GM12878 (cell line): ENCODE data around the gene SORBS1. TPM values are rescaled to one million over a fixed set of nuclear protein-coding genes. Genes with fewer than 3 reads are reported as not detected.
A peak's percentile ranks its signal among the peaks of the same experiment; 100 is the strongest.

Source experiments
- ATAC-seq: fragments of 200-7000 bp; cut with Tn5 transposase; 3 replicates; pipeline ENCODE4 v1.9.1; 2020; ENCODE audit warnings: mild to moderate bottlenecking, moderate library complexity
- BruUV-seq: library from RNA; stranded (reverse); fragments of 400-500 nt; replicated peaks from 2 replicates; lab custom pipeline; 2021; lab: Mats Ljungman, UMichigan
- CTCF ChIA-PET: fragments of 300-600 bp; sonication (Branson Sonifier 250); formaldehyde crosslinking; extraction: SDS; loops from one replicate; lab custom pipeline; 2021; ENCODE audit warnings: inconsistent platforms; lab: Yijun Ruan, JAX
- POLR2A ChIA-PET: fragments of 350-600 bp; formaldehyde crosslinking; extraction: SDS; loops from one replicate; lab custom pipeline; 2021; ENCODE audit warnings: inconsistent platforms; lab: Charles Lee
- RAD21 ChIA-PET: fragments of 300-600 bp; sonication (Branson Sonifier 250); formaldehyde crosslinking; loops from one replicate; lab custom pipeline; 2023; ENCODE audit warnings: antibody characterized with exemption; ENCODE audit not compliant: unreplicated experiment; lab: Charles Lee
- SMC1A ChIA-PET: fragments of 300-600 bp; sonication (Branson Sonifier 250); formaldehyde crosslinking; loops from one replicate; lab custom pipeline; 2023; ENCODE audit not compliant: unreplicated experiment, uncharacterized antibody; lab: Charles Lee
- DNase-seq: peaks from one replicate; pipeline ENCODE4 v3.0.0-alpha.2; 2011; ENCODE audit warnings: low read depth, low spot score
- FAIRE-seq: peaks from 3 replicates; lab custom pipeline; 2011; peaks lifted over from hg19 to GRCh38; lab: Jason Lieb, UNC
- H2AFZ ChIP-seq: 2 replicates; pipeline ENCODE4 v1.6.0; 2011; ENCODE audit warnings: low read depth, low read length, control low read depth; ENCODE audit not compliant: control insufficient read depth
- H3K27ac ChIP-seq: 2 replicates; pipeline ENCODE4 v1.5.1; 2011; ENCODE audit warnings: control low read depth; ENCODE audit not compliant: control insufficient read depth, insufficient read depth
- H3K27me3 ChIP-seq, 2 experiments: replicated peaks in 1 of 2; 2 replicates each; pipeline versions ENCODE4 v1.6.0 to v1.6.1; 2011; ENCODE audit warnings: low read length in 1 of 2; ENCODE audit not compliant: control insufficient read depth in 2 of 2, insufficient read depth in 2 of 2
- H3K36me3 ChIP-seq, 2 experiments: 2 replicates each; pipeline ENCODE4 v1.5.1; 2011; ENCODE audit warnings: low read length in 1 of 2; ENCODE audit not compliant: control insufficient read depth in 2 of 2, insufficient read depth in 2 of 2
- H3K4me1 ChIP-seq: 2 replicates; pipeline ENCODE4 v1.6.1; 2011; ENCODE audit warnings: mild to moderate bottlenecking, low read length, moderate library complexity, mixed read lengths; ENCODE audit not compliant: control insufficient read depth, insufficient read depth
- H3K4me2 ChIP-seq: 2 replicates; pipeline ENCODE4 v1.6.0; 2011; ENCODE audit warnings: control low read depth; ENCODE audit not compliant: control insufficient read depth, insufficient read depth
- H3K4me3 ChIP-seq: fragments of 200-600 bp; sonication (generic); 2 replicates; pipeline ENCODE4 v1.5.1; 2016
- H3K79me2 ChIP-seq: 2 replicates; pipeline ENCODE4 v1.6.0; 2011; ENCODE audit warnings: low read length; ENCODE audit not compliant: control insufficient read depth, insufficient read depth
- H3K9ac ChIP-seq: 2 replicates; pipeline ENCODE4 v1.8.0; 2011; ENCODE audit warnings: low read length, control low read depth, mixed read lengths; ENCODE audit not compliant: control insufficient read depth, insufficient read depth
- H3K9me3 ChIP-seq: replicated peaks from 3 replicates; pipeline ENCODE4 v1.5.1; 2011; ENCODE audit warnings: mild to moderate bottlenecking, low read length; ENCODE audit not compliant: control insufficient read depth, insufficient read depth
- H4K20me1 ChIP-seq: 2 replicates; pipeline ENCODE4 v1.6.0; 2011; ENCODE audit not compliant: control insufficient read depth, insufficient read depth
- ATF3 ChIP-seq: IDR thresholded peaks from 2 replicates; pipeline ENCODE4 v1.6.1; 2011; ENCODE audit warnings: low read depth, mild to moderate bottlenecking, low read length, moderate library complexity, borderline replicate concordance; ENCODE audit errors: extremely low read depth
- ATF7 ChIP-seq: fragments of 450-650 bp; IDR thresholded peaks from 2 replicates; pipeline ENCODE4 v1.6.1; 2016; ENCODE audit warnings: low read depth, mild to moderate bottlenecking
- CBX3 ChIP-seq: fragments of 200-600 bp; sonication (generic); IDR thresholded peaks from 2 replicates; pipeline ENCODE4 v1.6.1; 2016; ENCODE audit warnings: low read depth, borderline replicate concordance
- CTCF ChIP-seq, 3 experiments: IDR thresholded peaks in 2 of 3; conservative IDR thresholded peaks in 1 of 3; 2 replicates each; pipeline ENCODE4 v1.5.1; 2011; ENCODE audit warnings: low read depth in 3 of 3, low read length in 3 of 3, mild to moderate bottlenecking in 3 of 3, control low read depth in 2 of 3, moderate library complexity in 2 of 3, inconsistent platforms in 1 of 3, mixed read lengths in 1 of 3; ENCODE audit not compliant: control insufficient read depth in 2 of 3, insufficient read depth in 1 of 3; ENCODE audit errors: extremely low read depth in 1 of 3
- ETV6 ChIP-seq, 2 experiments: fragments of 450-650 bp in 1 of 2; IDR thresholded peaks in 1 of 2; conservative IDR thresholded peaks in 1 of 2; 2 replicates each; pipeline ENCODE4 v1.6.1; 2014; ENCODE audit warnings: antibody characterized with exemption in 1 of 2, borderline replicate concordance in 1 of 2, low read depth in 1 of 2, mild to moderate bottlenecking in 1 of 2, moderate library complexity in 1 of 2
- EZH2 ChIP-seq: IDR thresholded peaks from 2 replicates; pipeline ENCODE4 v1.6.1; 2012; ENCODE audit warnings: low read depth, mild to moderate bottlenecking, control low read depth, inconsistent platforms, low read length, borderline replicate concordance; ENCODE audit not compliant: control insufficient read depth
- HCFC1 ChIP-seq: fragments of 150-350 bp; IDR thresholded peaks from 2 replicates; pipeline ENCODE4 v1.6.1; 2014; ENCODE audit warnings: low read length
- HSF1 ChIP-seq: fragments of 150-350 bp; IDR thresholded peaks from 2 replicates; pipeline ENCODE4 v1.6.1; 2014; ENCODE audit warnings: mild to moderate bottlenecking, low read depth, low read length
- IRF4 ChIP-seq: IDR thresholded peaks from 2 replicates; pipeline ENCODE4 v1.6.1; 2011; ENCODE audit warnings: low read depth, low read length
- JUNB ChIP-seq: IDR thresholded peaks from 2 replicates; pipeline ENCODE4 v1.6.1; 2016; ENCODE audit warnings: antibody characterized with exemption, mild to moderate bottlenecking
- KLF5 ChIP-seq: fragments of 450-650 bp; IDR thresholded peaks from 2 replicates; pipeline ENCODE4 v1.6.1; 2014; ENCODE audit warnings: mild to moderate bottlenecking; ENCODE audit not compliant: partially characterized antibody
- MAX ChIP-seq: IDR thresholded peaks from 2 replicates; pipeline ENCODE4 v1.6.1; 2012; ENCODE audit warnings: low read depth, low read length, improper control_type of control experiment
- NFXL1 ChIP-seq: fragments of 450-650 bp; IDR thresholded peaks from 2 replicates; pipeline ENCODE4 v1.6.1; 2017; ENCODE audit warnings: antibody characterized with exemption, mild to moderate bottlenecking, borderline replicate concordance
- PML ChIP-seq: IDR thresholded peaks from 2 replicates; pipeline ENCODE4 v1.6.1; 2012; ENCODE audit warnings: low read length, inconsistent platforms
- POU2F2 ChIP-seq: IDR thresholded peaks from 3 replicates; pipeline ENCODE4 v1.6.1; 2011; ENCODE audit warnings: low read depth, mild to moderate bottlenecking, low read length, borderline replicate concordance
- RELA ChIP-seq: fragments of 450-650 bp; IDR thresholded peaks from 2 replicates; pipeline ENCODE4 v1.8.0; 2014; ENCODE audit warnings: borderline replicate concordance; ENCODE audit not compliant: partially characterized antibody
- RFX5 ChIP-seq: IDR thresholded peaks from 2 replicates; pipeline ENCODE4 v1.6.1; 2011; ENCODE audit warnings: low read depth, low read length, improper control_type of control experiment
- RUNX3 ChIP-seq: IDR thresholded peaks from 2 replicates; pipeline ENCODE4 v1.6.1; 2012; ENCODE audit warnings: low read length, inconsistent platforms
- TARDBP ChIP-seq: IDR thresholded peaks from 2 replicates; pipeline ENCODE4 v1.6.1; 2016; ENCODE audit warnings: borderline replicate concordance
- ZNF622 ChIP-seq: fragments of 450-650 bp; IDR thresholded peaks from 2 replicates; pipeline ENCODE4 v1.6.1; 2017; ENCODE audit warnings: mild to moderate bottlenecking, inconsistent platforms
- WGBS: methylation state at CpG from one replicate; pipeline ENCODE4 v1.1.6; 2016; ENCODE audit warnings: low lambda C conversion rate; ENCODE audit not compliant: insufficient replicate concordance, insufficient coverage; ENCODE audit errors: missing lambda C conversion rate; 5-methylcytosine and 5-hydroxymethylcytosine counted together
- in situ Hi-C: fragments of 300-500 bp; cut with MboI; formaldehyde crosslinking; loops from 9 replicates; pipeline ENCODE4 v1.14.3; 2018; ENCODE audit warnings: mixed read lengths
- intact Hi-C: fragments of 100-400 bp; cut with micrococcal nuclease; formaldehyde crosslinking; loops from one replicate; pipeline ENCODE4 v1.14.2; 2022; ENCODE audit not compliant: unreplicated experiment
- polyA plus RNA-seq, 11 experiments: library from polyadenylated mRNA; depleted of rRNA in 4 of 11; unstranded in 6 of 11; stranded (reverse) in 5 of 11; fragments of >200 nt; fragmentation: Nextera tagmentation in 4 of 11; fragmentation: Illumina TruSeq in 1 of 11; extraction: Ambion mirVana in 4 of 11; extraction: Trizol in 1 of 11; gene quantifications; 1 replicate in 1 of 11; 2 replicates in 10 of 11; pipeline versions ENCODE4 v1.2.1 to v1.2.3, GENCODE V29; 2011 to 2016; ENCODE audit warnings: inconsistent platforms in 2 of 11, missing spikeins in 2 of 11, low read depth in 1 of 11
- total RNA-seq, 4 experiments: library from RNA; depleted of rRNA in 3 of 4; stranded (reverse); fragments of >200 nt in 3 of 4; fragmentation: Illumina TruSeq in 1 of 4; extraction: Trizol in 1 of 4; gene quantifications; 2 replicates each; pipeline versions ENCODE4 v1.2.1 to v1.2.3, GENCODE V29; 2013 to 2021

SORBS1 gene
- total and polyA plus RNA-seq, 10 of the 15 experiments (the other 5 are each of a cell fraction or from before 2014, with no cell fraction given) = 0.13 to 0.75 (median 0.39) TPM

- ChIA-PET CTCF (interaction anchor here (0.6 to 16.6 kb wide), 9 partner anchors 9 to 549 kb away, joined by 3 to 348 read pairs (median 4); no protein-coding TSS in a partner anchor), SMC1A (interaction anchor here (0.9 to 14.9 kb wide), 5 partner anchors 11 to 99 kb away, joined by 3 to 313 read pairs (median 11); no protein-coding TSS in a partner anchor), POLR2A (interaction anchor here (0.6 to 3.1 kb wide), 4 partner anchors 12 to 725 kb away, joined by 4 to 14 read pairs (median 6); no protein-coding TSS in a partner anchor), RAD21 (interaction anchor here (0.6 to 5.2 kb wide), 8 partner anchors 9 to 1621 kb away, joined by 3 to 21 read pairs (median 4); no protein-coding TSS in a partner anchor)
- peaks cover 30% of the 10 kb centered on the region for H3K4me1 ChIP-seq
- in situ Hi-C loops (no loop called here), intact Hi-C loops (no loop called here)
- FAIRE-seq = no peak
- BruUV-seq = no TSS peak
- H3K27me3 ChIP-seq = no peaks in the 10 kb centered on the region
- no peak for DNase-seq
- WGBS = 78% methylated on average over 8 of the region's 8 CpGs
- ATAC-seq = peak; percentile 49
- no peaks in the 10 kb centered on the region; the same call in 2 of the 3 replicates for H3K9me3 ChIP-seq
- H3K4me2 ChIP-seq = no peak overlapping the region
- H3K27ac ChIP-seq = no peak overlapping the region
- H3K79me2 ChIP-seq = peaks cover 98% of the 10 kb centered on the region
- H3K9ac ChIP-seq = no peak overlapping the region
- peaks cover 4 to 14% of the 10 kb centered on the region in 2 experiments for H3K36me3 ChIP-seq
- H4K20me1 ChIP-seq = peaks cover 16% of the 10 kb centered on the region
- H2AFZ ChIP-seq = no peak overlapping the region
- no peak overlapping the region for H3K4me3 ChIP-seq
- TF ChIP-seq HCFC1 (no peak), TARDBP (no peak), EZH2 (no peak), ETV6 (conservative IDR thresholded peaks at IDR 0.05 in 1 of 2, IDR thresholded peaks at IDR 0.05 in 1 of 2; ENCODE audit: borderline replicate concordance in 1 of 2, low read depth in 1 of 2) (no peak), RUNX3 (peak; percentile 57), JUNB (no peak), ZNF622 (no peak), NFXL1 (no peak), CTCF (IDR thresholded peaks at IDR 0.05 in 2 of 3, conservative IDR thresholded peaks at IDR 0.05 in 1 of 3; ENCODE audit: control insufficient read depth in 2 of 3, extremely low read depth in 1 of 3, insufficient read depth in 1 of 3, low read depth in 3 of 3, low read length in 3 of 3) (no peak), POU2F2 (no peak), RELA (no peak), PML (no peak), MAX (no peak), RFX5 (no peak), KLF5 (no peak), CBX3 (no peak), ATF3 (no peak), ATF7 (no peak), HSF1 (no peak), IRF4 (no peak)
Observed at GRCh38 chr10:95276367-95277200, 284.6 kb downstream of the SORBS1 start.
